CD4-positive, alpha-beta T cell (primary cell): Measurements from ENCODE around the gene P2RX5. TPM values are rescaled to one million over a fixed set of nuclear protein-coding genes. Genes with fewer than 3 reads are reported as not detected.

ENCODE experiments used
- ATAC-seq: fragments of 200-7000 bp; cut with Tn5 transposase; one replicate; pipeline ENCODE4 v1.10.0; 2022; ENCODE audit warnings: mild to moderate bottlenecking; ENCODE audit not compliant: poor library complexity
- CTCF ChIA-PET: fragments of 350-600 bp; sonication (Branson Sonifier 250); formaldehyde crosslinking; loops from one replicate; lab custom pipeline; 2021; ENCODE audit warnings: antibody characterized with exemption, inconsistent platforms; lab: Charles Lee
- POLR2A ChIA-PET: fragments of 350-600 bp; sonication (Branson Sonifier 250); formaldehyde crosslinking; loops from one replicate; lab custom pipeline; 2021; ENCODE audit warnings: antibody characterized with exemption, inconsistent platforms; lab: Charles Lee
- DNase-seq, 14 experiments: peaks; one replicate each; pipeline ENCODE4 v3.0.0-alpha.2; 2013 to 2020; ENCODE audit warnings: mixed read lengths in 2 of 14
- H3K27ac ChIP-seq, 2 donors: one replicate each; pipeline versions ENCODE4 v1.5.1 to v1.7.0; 2013; ENCODE audit warnings: low read length in 2 of 2, low read depth in 1 of 2, mild to moderate bottlenecking in 1 of 2
- H3K27me3 ChIP-seq, 2 experiments: 1 replicate in 1 of 2; 2 replicates in 1 of 2; pipeline versions ENCODE4 v1.6.1 to v1.7.0; 2013; ENCODE audit warnings: low read length in 2 of 2, control low read depth in 1 of 2, mild to moderate bottlenecking in 1 of 2, moderate library complexity in 1 of 2; ENCODE audit not compliant: insufficient read depth in 2 of 2, control insufficient read depth in 1 of 2
- H3K36me3 ChIP-seq: one replicate; pipeline ENCODE4 v1.6.1; 2013; ENCODE audit warnings: low read length, control low read depth; ENCODE audit not compliant: insufficient read depth
- H3K4me1 ChIP-seq: one replicate; pipeline ENCODE4 v1.6.1; 2013; ENCODE audit warnings: low read length, control low read depth; ENCODE audit not compliant: insufficient read depth
- H3K4me3 ChIP-seq: one replicate; pipeline ENCODE4 v1.5.1; 2013; ENCODE audit warnings: mild to moderate bottlenecking, low read length, moderate library complexity
- H3K9me3 ChIP-seq, 2 experiments: 1 replicate in 1 of 2; 2 replicates in 1 of 2; pipeline versions ENCODE4 v1.6.1 to v1.7.0; 2013; ENCODE audit warnings: low read length in 2 of 2, mild to moderate bottlenecking in 2 of 2, control low read depth in 1 of 2, moderate library complexity in 1 of 2; ENCODE audit not compliant: control insufficient read depth in 1 of 2, insufficient read depth in 1 of 2
- H3K27ac Mint-ChIP-seq: one replicate; pipeline ENCODE4 v1.8.0; 2020; ENCODE audit warnings: mixed read lengths
- H3K27me3 Mint-ChIP-seq: one replicate; pipeline ENCODE4 v1.8.0; 2021; ENCODE audit warnings: mixed read lengths
- H3K36me3 Mint-ChIP-seq: one replicate; pipeline ENCODE4 v1.8.0; 2021; ENCODE audit warnings: low read depth, mixed read lengths
- H3K4me1 Mint-ChIP-seq: one replicate; pipeline ENCODE4 v1.8.0; 2021; ENCODE audit warnings: low read depth, mixed read lengths
- H3K4me3 Mint-ChIP-seq: one replicate; pipeline ENCODE4 v1.8.0; 2020; ENCODE audit warnings: mild to moderate bottlenecking, mixed read lengths
- H3K9me3 Mint-ChIP-seq: one replicate; pipeline ENCODE4 v1.8.0; 2020; ENCODE audit warnings: mixed read lengths
- CTCF ChIP-seq: fragments of 200-600 bp; IDR thresholded peaks from one replicate; pipeline ENCODE4 v1.8.0; 2022; ENCODE audit warnings: antibody characterized with exemption, mild to moderate bottlenecking
- intact Hi-C, 2 experiments: fragments of 100-400 bp; cut with DNase I in 1 of 2; cut with micrococcal nuclease in 1 of 2; formaldehyde crosslinking; loops; one replicate each; pipeline versions ENCODE4 v1.15.1 to v1.9.0; 2023 to 2025; cut with DNase I, micrococcal nuclease
- total RNA-seq, 174 experiments: library from RNA in 2 of 174; stranded (reverse) in 2 of 174; gene quantifications; one replicate each; pipeline ENCODE4 v1.2.3 and lab custom pipeline; 2021 to 2026

Gene P2RX5
- total RNA-seq, 2 experiments from 2014 or later: 14.3 to 16.0 TPM

DNA sequence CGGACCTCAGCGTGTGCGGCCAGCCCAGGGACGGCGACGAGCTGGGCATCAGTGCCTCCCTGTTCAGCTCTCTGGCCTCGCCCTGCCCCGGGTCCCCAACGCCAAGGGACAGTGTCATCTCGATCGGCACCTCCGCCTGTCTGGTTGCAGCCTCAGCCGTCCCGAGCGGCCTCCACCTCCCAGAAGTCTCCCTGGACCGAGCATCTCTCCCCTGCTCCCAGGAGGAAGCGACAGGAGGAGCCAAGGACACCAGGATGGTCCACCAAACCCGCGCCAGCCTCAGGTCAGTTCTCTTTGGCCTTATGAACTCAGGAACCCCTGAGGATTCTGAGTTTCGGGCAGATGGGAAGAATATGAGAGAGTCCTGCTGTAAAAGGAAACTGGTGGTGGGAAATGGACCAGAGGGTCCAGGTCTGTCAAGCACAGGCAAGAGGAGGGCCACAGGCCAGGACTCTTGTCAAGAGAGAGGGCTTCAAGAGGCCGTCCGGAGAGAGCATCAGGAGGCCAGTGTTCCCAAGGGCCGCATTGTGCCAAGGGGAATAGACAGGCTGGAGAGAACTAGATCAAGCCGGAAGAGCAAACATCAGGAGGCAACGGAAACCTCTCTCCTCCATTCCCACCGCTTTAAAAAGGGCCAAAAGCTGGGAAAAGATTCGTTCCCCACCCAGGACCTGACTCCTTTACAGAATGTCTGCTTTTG is 28.6 kb upstream of the P2RX5 start:
- ChIA-PET CTCF (interaction anchor here (1.9 kb wide), 1 partner anchor 13 kb away, joined by 11 read pairs; no protein-coding TSS in a partner anchor), POLR2A (interaction anchor here (1.2 to 5.4 kb wide), 4 partner anchors 13 to 121 kb away, joined by 6 to 35 read pairs (median 12); partner anchors contain the start of genes NCBP3 and P2RX5)
- Histone ChIP-seq H3K36me3 (peaks cover under 1% of the 10 kb centered on the region), H3K27ac (no peak overlapping the region), H3K4me3 (peak overlapping the region; percentile 94), H3K9me3 (no peaks in the 10 kb centered on the region), H3K4me1 (peaks cover 48% of the 10 kb centered on the region), H3K27me3 (no peaks in the 10 kb centered on the region)
- Mint-ChIP-seq H3K36me3 (peaks cover 29% of the 10 kb centered on the region), H3K9me3 (no peaks in the 10 kb centered on the region), H3K4me1 (peaks cover 34% of the 10 kb centered on the region), H3K27ac (peak overlapping the region; percentile 9), H3K4me3 (peak overlapping the region; percentile 89), H3K27me3 (no peaks in the 10 kb centered on the region)
- TF ChIP-seq CTCF: no peak
- DNase-seq: no peak
- no peak for ATAC-seq
- intact Hi-C loops: loop anchor here in 1 of 2 experiments (5.0 kb wide), 1 partner anchor 42 kb away; no protein-coding TSS in a partner anchor

DNA sequence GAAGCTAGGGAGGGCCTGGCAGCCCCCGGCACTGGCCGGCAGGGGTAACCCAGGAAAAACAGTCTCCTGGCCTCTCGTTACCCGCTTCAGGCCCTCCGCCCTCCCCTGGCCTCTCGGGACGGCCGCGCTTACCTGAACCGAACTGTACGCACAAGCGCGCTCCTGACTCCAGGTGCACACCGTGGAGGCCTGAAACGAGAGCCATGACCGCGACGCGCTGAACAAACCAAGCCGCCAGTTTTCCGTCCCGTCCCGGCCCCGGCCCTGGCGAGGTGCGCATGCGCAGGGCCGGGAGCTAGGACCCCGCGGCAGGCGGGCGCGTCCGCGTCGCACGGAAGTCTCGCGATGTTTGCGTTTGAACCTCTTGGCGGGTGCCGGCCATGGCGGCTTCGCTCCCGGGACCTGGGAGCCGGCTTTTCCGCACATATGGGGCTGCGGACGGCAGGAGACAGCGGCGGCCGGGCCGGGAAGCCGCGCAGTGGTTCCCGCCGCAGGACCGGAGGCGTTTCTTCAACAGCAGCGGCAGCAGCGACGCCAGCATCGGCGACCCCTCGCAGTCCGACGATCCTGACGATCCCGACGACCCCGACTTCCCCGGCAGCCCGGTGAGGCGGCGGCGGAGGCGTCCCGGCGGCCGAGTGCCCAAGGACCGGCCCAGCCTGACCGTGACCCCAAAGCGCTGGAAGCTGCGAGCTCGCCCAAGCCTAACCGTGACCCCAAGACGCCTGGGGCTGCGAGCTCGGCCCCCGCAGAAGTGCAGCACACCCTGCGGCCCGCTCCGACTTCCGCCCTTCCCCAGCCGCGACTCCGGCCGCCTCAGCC is 27.8 kb upstream of the P2RX5 start, which contains the start of gene HASPIN:
Gene HASPIN (plus strand): TSS at position 348 of the 822 bp plus-strand sequence. CDS start 33 bp downstream, at position 381.
- ChIA-PET POLR2A (interaction anchor here (0.6 to 5.4 kb wide), 9 partner anchors 12 to 1762 kb away, joined by 3 to 35 read pairs (median 6); partner anchors contain the start of genes ATP2A3, DERL2, MIS12 and NCBP3), CTCF (interaction anchor here (0.9 to 1.9 kb wide), 7 partner anchors 13 to 122 kb away, joined by 3 to 11 read pairs (median 5); partner anchors contain the start of genes NCBP3 and P2RX5)
- Mint-ChIP-seq H3K27ac (peak within 1 kb of the TSS; percentile 75), H3K27me3 (no peaks in the 10 kb centered on the region), H3K4me1 (peaks cover 39% of the 10 kb centered on the region), H3K4me3 (peak within 1 kb of the TSS; percentile 89), H3K36me3 (peaks cover 35% of the 10 kb centered on the region), H3K9me3 (no peaks in the 10 kb centered on the region)
- ATAC-seq: peak; percentile 88
- no peaks in the 10 kb centered on the region for H3K27me3 ChIP-seq
- peak; percentile 86 to 97 (median 90) for DNase-seq
- peaks cover 48% of the 10 kb centered on the region for H3K4me1 ChIP-seq
- peaks cover 6% of the 10 kb centered on the region for H3K36me3 ChIP-seq
- no peak for TF ChIP-seq CTCF
- H3K9me3 ChIP-seq: no peaks in the 10 kb centered on the region
- peak within 1 kb of the TSS; percentile 94 for H3K4me3 ChIP-seq
- intact Hi-C loops: loop anchor here (1.0 to 5.0 kb wide), 4 partner anchors 12 to 55 kb away; partner anchors contain the start of genes EMC6 (in 1 of the 2) and TAX1BP3 (in 1 of the 2)
- H3K27ac ChIP-seq: peak within 1 kb of the TSS; percentile 57 to 64

DNA sequence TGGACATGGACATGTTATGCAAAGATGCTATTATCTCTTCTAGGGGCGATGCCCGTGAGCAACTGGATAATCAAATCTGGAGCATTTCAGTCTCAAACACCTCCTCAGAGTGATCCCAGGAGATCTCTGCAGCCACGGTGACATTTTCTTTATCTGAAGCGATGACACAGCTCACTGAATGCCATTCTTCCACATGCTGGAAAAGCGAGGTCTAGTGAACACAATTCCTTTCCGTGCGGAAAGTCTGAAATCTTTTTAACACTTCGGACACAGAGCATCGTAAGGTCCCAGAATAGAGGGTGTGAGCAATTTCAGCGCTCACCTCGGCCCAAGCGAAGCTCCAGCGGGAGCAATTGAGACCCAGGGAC is 27.2 kb upstream of the P2RX5 start:
- peaks cover 45% of the 10 kb centered on the region for H3K4me1 Mint-ChIP-seq

More for the DNA sequence above, 27.2 kb upstream of the P2RX5 start:
- Mint-ChIP-seq H3K36me3 (peaks cover 41% of the 10 kb centered on the region), H3K4me3 (peak overlapping the region; percentile 89), H3K27me3 (no peaks in the 10 kb centered on the region), H3K9me3 (no peaks in the 10 kb centered on the region), H3K27ac (peak overlapping the region; percentile 75)
- DNase-seq: peak in 1 of 14 experiments; percentile 17
- peaks cover 50% of the 10 kb centered on the region for H3K4me1 ChIP-seq
- no peaks in the 10 kb centered on the region for H3K9me3 ChIP-seq
- ChIA-PET POLR2A (interaction anchor here (0.6 to 5.4 kb wide), 11 partner anchors 11 to 1763 kb away, joined by 3 to 35 read pairs (median 3); partner anchors contain the start of genes ATP2A3, CTNS, DERL2 and MIS12), CTCF (interaction anchor here (0.9 to 1.9 kb wide), 7 partner anchors 12 to 123 kb away, joined by 3 to 11 read pairs (median 5); partner anchors contain the start of genes NCBP3 and P2RX5)
- no peak for TF ChIP-seq CTCF
- intact Hi-C loops: loop anchor here (1.0 to 5.0 kb wide), 4 partner anchors 12 to 54 kb away; partner anchors contain the start of genes EMC6 (in 1 of the 2) and TAX1BP3 (in 1 of the 2)
- H3K27ac ChIP-seq: peak overlapping the region; percentile 57 to 64
- H3K36me3 ChIP-seq: peaks cover 12% of the 10 kb centered on the region
- H3K27me3 ChIP-seq: no peaks in the 10 kb centered on the region
- H3K4me3 ChIP-seq: peak overlapping the region; percentile 94
- peak; percentile 22 for ATAC-seq
